Caco-2 (cell line): ENCODE data around the gene BHLHA9. TPM values are rescaled to one million over a fixed set of nuclear protein-coding genes. Genes with fewer than 3 reads are reported as not detected.
"Not testable (repeated sequence)": the region's sequence is repeated elsewhere in the genome, so short reads cannot be mapped to it uniquely, and the experiment has no call there.

Experiments
- BruUV-seq: library from RNA; stranded (reverse); fragments of 400-500 nt; replicated peaks from 2 replicates; lab custom pipeline; 2021; lab: Mats Ljungman, UMichigan
- CTCF ChIA-PET: fragments of 300-600 bp; sonication (Branson Sonifier 250); formaldehyde crosslinking; loops from one replicate; lab custom pipeline; 2022; ENCODE audit warnings: antibody characterized with exemption; lab: Charles Lee
- POLR2A ChIA-PET: fragments of 300-600 bp; sonication (Branson Sonifier 250); formaldehyde crosslinking; loops from one replicate; lab custom pipeline; 2022; ENCODE audit warnings: antibody characterized with exemption; lab: Charles Lee
- DNase-seq, 2 experiments: peaks; one replicate each; pipeline versions ENCODE4 v3.0.0 to v3.0.0-alpha.2; 2020 to 2022
- H3K27me3 ChIP-seq: replicated peaks from 2 replicates; pipeline ENCODE4 v1.6.0; 2011; ENCODE audit warnings: low read length; ENCODE audit not compliant: control insufficient read depth, insufficient read depth
- H3K36me3 ChIP-seq: 2 replicates; pipeline ENCODE4 v1.5.1; 2011; ENCODE audit warnings: low read length; ENCODE audit not compliant: control insufficient read depth, insufficient read depth
- H3K4me1 ChIP-seq: fragments of 250-450 bp; sonication (Bioruptor Pico); 2 replicates; pipeline ENCODE4 v1.5.1; 2020; ENCODE audit warnings: mild to moderate bottlenecking
- H3K4me3 ChIP-seq: 2 replicates; pipeline ENCODE4 v1.5.1; 2011; ENCODE audit warnings: low read depth, mild to moderate bottlenecking, control low read depth, low read length
- H3K9me3 ChIP-seq: fragments of 250-450 bp; sonication (Bioruptor Pico); 2 replicates; pipeline ENCODE4 v1.5.1; 2020; ENCODE audit warnings: mild to moderate bottlenecking, moderate library complexity
- H3K27ac Mint-ChIP-seq: one replicate; pipeline ENCODE4 v1.8.0; 2022; ENCODE audit warnings: mixed read lengths; ENCODE audit not compliant: unreplicated experiment
- H3K27me3 Mint-ChIP-seq: one replicate; pipeline ENCODE4 v1.8.0; 2022; ENCODE audit warnings: mixed read lengths; ENCODE audit not compliant: insufficient read depth, unreplicated experiment
- H3K36me3 Mint-ChIP-seq: one replicate; pipeline ENCODE4 v1.8.0; 2022; ENCODE audit warnings: mild to moderate bottlenecking, mixed read lengths; ENCODE audit not compliant: insufficient read depth, unreplicated experiment
- H3K4me1 Mint-ChIP-seq: one replicate; pipeline ENCODE4 v1.8.0; 2022; ENCODE audit warnings: low read depth, mixed read lengths; ENCODE audit not compliant: unreplicated experiment
- H3K4me3 Mint-ChIP-seq: one replicate; pipeline ENCODE4 v1.8.0; 2022; ENCODE audit warnings: mild to moderate bottlenecking, moderate library complexity, mixed read lengths; ENCODE audit not compliant: unreplicated experiment
- H3K9me3 Mint-ChIP-seq: one replicate; pipeline ENCODE4 v1.8.0; 2022; ENCODE audit warnings: mixed read lengths; ENCODE audit not compliant: unreplicated experiment
- intact Hi-C: fragments of 100-400 bp; cut with micrococcal nuclease; formaldehyde crosslinking; loops from one replicate; pipeline ENCODE4 v1.10.0; 2022; ENCODE audit not compliant: unreplicated experiment
- total RNA-seq: library from RNA; stranded (reverse); gene quantifications from 2 replicates; pipeline ENCODE4 v1.2.3, GENCODE V29; 2022
- TF ChIP-seq, protein P1 (sequence below), 2 experiments: fragments of 200-600 bp in 1 of 2; IDR thresholded peaks; 1 replicate in 1 of 2; 2 replicates in 1 of 2; pipeline versions ENCODE4 v1.5.1 to v1.8.0; 2011 to 2022; ENCODE audit warnings: antibody characterized with exemption in 1 of 2, control low read depth in 1 of 2, inconsistent platforms in 1 of 2, low read depth in 1 of 2, low read length in 1 of 2, mild to moderate bottlenecking in 1 of 2, moderate library complexity in 1 of 2; ENCODE audit not compliant: insufficient read depth in 1 of 2, severe bottlenecking in 1 of 2, unreplicated experiment in 1 of 2

Gene BHLHA9
- total RNA-seq, 1 experiment from 2014 or later, result not detected

DNA sequence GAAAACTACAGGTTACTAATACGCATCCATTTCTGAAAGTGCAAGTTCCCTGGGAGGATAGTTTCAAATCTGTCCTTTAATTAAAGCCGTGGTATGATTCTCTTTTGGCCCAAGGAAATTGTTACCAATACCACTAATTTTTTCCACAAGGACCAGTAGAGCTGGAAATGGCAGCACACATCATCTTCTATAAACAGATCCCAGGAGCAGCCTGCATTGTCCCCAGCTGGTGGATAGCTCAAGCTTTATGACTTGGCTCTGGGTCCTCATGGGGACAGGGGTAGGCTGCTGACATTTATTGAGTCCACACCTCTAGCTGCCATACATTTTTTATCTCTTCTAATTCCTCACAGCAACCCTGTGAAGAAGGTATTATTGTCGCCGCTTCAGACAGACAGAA, 35.8 kb upstream of the BHLHA9 start:
- H3K27me3 ChIP-seq, result no peaks in the 10 kb centered on the region
- intact Hi-C loops, result no loop called here
- Mint-ChIP-seq H3K27me3 (peaks cover 4% of the 10 kb centered on the region), H3K27ac (no peak overlapping the region), H3K9me3 (no peaks in the 10 kb centered on the region), H3K4me3 (no peak overlapping the region), H3K4me1 (peaks cover 14% of the 10 kb centered on the region), H3K36me3 (peaks cover 5% of the 10 kb centered on the region)
- TF ChIP-seq, protein P1, sequence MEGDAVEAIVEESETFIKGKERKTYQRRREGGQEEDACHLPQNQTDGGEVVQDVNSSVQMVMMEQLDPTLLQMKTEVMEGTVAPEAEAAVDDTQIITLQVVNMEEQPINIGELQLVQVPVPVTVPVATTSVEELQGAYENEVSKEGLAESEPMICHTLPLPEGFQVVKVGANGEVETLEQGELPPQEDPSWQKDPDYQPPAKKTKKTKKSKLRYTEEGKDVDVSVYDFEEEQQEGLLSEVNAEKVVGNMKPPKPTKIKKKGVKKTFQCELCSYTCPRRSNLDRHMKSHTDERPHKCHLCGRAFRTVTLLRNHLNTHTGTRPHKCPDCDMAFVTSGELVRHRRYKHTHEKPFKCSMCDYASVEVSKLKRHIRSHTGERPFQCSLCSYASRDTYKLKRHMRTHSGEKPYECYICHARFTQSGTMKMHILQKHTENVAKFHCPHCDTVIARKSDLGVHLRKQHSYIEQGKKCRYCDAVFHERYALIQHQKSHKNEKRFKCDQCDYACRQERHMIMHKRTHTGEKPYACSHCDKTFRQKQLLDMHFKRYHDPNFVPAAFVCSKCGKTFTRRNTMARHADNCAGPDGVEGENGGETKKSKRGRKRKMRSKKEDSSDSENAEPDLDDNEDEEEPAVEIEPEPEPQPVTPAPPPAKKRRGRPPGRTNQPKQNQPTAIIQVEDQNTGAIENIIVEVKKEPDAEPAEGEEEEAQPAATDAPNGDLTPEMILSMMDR (IDR thresholded peaks at IDR 0.05; ENCODE audit: insufficient read depth in 1 of 2, low read depth in 1 of 2, low read length in 1 of 2, severe bottlenecking in 1 of 2, unreplicated experiment in 1 of 2), result no peak
- H3K9me3 ChIP-seq, result no peaks in the 10 kb centered on the region
- BruUV-seq, result no TSS peak
- DNase-seq, result no peak
- CTCF ChIA-PET, result no interaction called here
- H3K36me3 ChIP-seq, result no peaks in the 10 kb centered on the region
- no peak overlapping the region for H3K4me3 ChIP-seq
- no peaks in the 10 kb centered on the region for H3K4me1 ChIP-seq
- POLR2A ChIA-PET, result no interaction called here

DNA sequence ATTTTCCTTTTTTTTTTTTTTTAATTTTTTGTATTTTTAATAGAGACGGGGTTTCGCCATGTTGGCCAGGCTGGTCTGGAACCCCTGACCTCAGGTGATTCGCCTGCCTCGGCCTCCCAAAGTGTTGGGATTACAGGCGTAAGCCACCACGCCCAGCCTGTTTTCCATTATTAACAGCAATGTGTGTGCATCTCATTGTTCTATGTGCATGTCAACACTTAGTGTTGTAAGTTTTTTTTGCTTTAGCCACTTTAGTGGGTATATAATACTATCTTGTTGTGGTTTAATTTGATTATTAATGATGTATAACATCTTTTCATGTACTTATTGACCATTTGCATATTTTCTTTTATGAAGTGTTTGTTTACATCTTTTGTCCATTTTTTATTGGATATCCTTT, 32.8 kb upstream of the BHLHA9 start:
- intact Hi-C loops, result no loop called here
- no peaks in the 10 kb centered on the region for H3K27me3 ChIP-seq
- no peak overlapping the region for H3K4me3 ChIP-seq
- Mint-ChIP-seq H3K9me3 (no peaks in the 10 kb centered on the region), H3K36me3 (no peaks in the 10 kb centered on the region), H3K27me3 (no peaks in the 10 kb centered on the region), H3K27ac (no peak overlapping the region), H3K4me3 (no peak overlapping the region), H3K4me1 (peaks cover 7% of the 10 kb centered on the region)
- TF ChIP-seq, protein P1 (IDR thresholded peaks at IDR 0.05; ENCODE audit: insufficient read depth in 1 of 2, low read depth in 1 of 2, low read length in 1 of 2, severe bottlenecking in 1 of 2, unreplicated experiment in 1 of 2), result no peak
- H3K9me3 ChIP-seq, result no peaks in the 10 kb centered on the region
- ChIA-PET CTCF (no interaction called here), POLR2A (no interaction called here)
- no peaks in the 10 kb centered on the region for H3K36me3 ChIP-seq
- H3K4me1 ChIP-seq, result no peaks in the 10 kb centered on the region
- no TSS peak for BruUV-seq
- no peak for DNase-seq

DNA sequence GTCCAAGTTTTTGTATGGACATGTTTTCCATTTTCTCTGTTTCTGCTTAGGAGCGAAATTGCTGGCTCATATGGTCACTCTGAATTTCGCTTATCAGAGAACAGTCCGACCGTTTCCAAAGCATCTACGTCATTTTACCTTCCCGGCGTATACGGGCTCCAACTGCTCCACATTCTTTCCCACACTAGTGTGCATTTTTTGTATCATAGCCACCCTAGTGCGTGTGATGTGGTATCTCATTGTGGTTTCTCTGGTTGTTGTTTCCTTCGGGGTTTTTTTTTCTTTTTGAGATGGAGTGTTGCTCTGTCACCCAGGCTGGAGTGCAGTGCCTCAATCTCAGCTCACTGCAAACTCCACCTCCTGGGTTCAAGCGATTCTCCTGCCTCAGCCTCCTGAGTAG, 31.0 kb upstream of the BHLHA9 start:
- Histone ChIP-seq H3K4me3 (no peak overlapping the region), H3K27me3 (no peaks in the 10 kb centered on the region), H3K36me3 (no peaks in the 10 kb centered on the region), H3K4me1 (no peaks in the 10 kb centered on the region), H3K9me3 (no peaks in the 10 kb centered on the region)
- intact Hi-C loops, result no loop called here
- DNase-seq, result no peak
- TF ChIP-seq, protein P1 (IDR thresholded peaks at IDR 0.05; ENCODE audit: insufficient read depth in 1 of 2, low read depth in 1 of 2, low read length in 1 of 2, severe bottlenecking in 1 of 2, unreplicated experiment in 1 of 2), result no peak
- no TSS peak for BruUV-seq
- Mint-ChIP-seq H3K4me1 (no peaks in the 10 kb centered on the region), H3K27me3 (no peaks in the 10 kb centered on the region), H3K27ac (no peak overlapping the region), H3K36me3 (no peaks in the 10 kb centered on the region), H3K9me3 (no peaks in the 10 kb centered on the region), H3K4me3 (no peak overlapping the region)
- ChIA-PET CTCF (no interaction called here), POLR2A (no interaction called here)

- H3K27me3 Mint-ChIP-seq, H3K9me3 Mint-ChIP-seq, POLR2A ChIA-PET, H3K36me3 ChIP-seq, H3K4me1 ChIP-seq, H3K4me3 ChIP-seq, BruUV-seq, H3K4me1 Mint-ChIP-seq, DNase-seq, H3K4me3 Mint-ChIP-seq, H3K9me3 ChIP-seq, CTCF ChIA-PET, intact Hi-C loops, H3K27ac Mint-ChIP-seq, H3K27me3 ChIP-seq: not testable (repeated sequence)
- H3K36me3 Mint-ChIP-seq, result peaks cover 10% of the 10 kb centered on the region
These were observed 29.8 kb upstream of the BHLHA9 start for GRCh38 chr17:1240426-1240825.
